ENCODE data around the gene HTR4. TPM values are rescaled to one million over a fixed set of nuclear protein-coding genes. Genes with fewer than 3 reads are reported as not detected.

The HTR4 gene
- total RNA-seq, 1 experiment from 2014 or later, result not detected

GRCh38 chr5:148626081-148626613, 28.2 kb downstream of the HTR4 start:
- POLR2A ChIA-PET (ENCODE audit: low non-redundant PET), result no interaction called here
- no peaks in the 10 kb centered on the region for H3K9me3 ChIP-seq (ENCODE audit: low read depth, low read length, poor library complexity, severe bottlenecking)
- CTCF ChIA-PET, result no interaction called here
- BruUV-seq (replicated peaks), result no TSS peak
- H3K27me3 ChIP-seq (replicated peaks; ENCODE audit: insufficient read depth, low read depth, low read length, poor library complexity), result peaks cover 54% of the 10 kb centered on the region
- intact Hi-C loops (cut with micrococcal nuclease; ENCODE audit: unreplicated experiment), result no loop called here
- no peaks in the 10 kb centered on the region for H3K36me3 ChIP-seq (ENCODE audit: insufficient read depth, low read length, poor library complexity, severe bottlenecking)
- no peak for DNase-seq (ENCODE audit: low spot score)
- H3K4me3 ChIP-seq (ENCODE audit: low read depth, low read length, poor library complexity, severe bottlenecking), result no peak overlapping the region
- no peaks in the 10 kb centered on the region for H3K4me1 ChIP-seq (ENCODE audit: insufficient read depth, low read length, poor library complexity, severe bottlenecking)
- H3K27ac ChIP-seq (ENCODE audit: low read depth, low read length, poor library complexity, severe bottlenecking), result no peak overlapping the region
- TF ChIP-seq EZH2 (IDR thresholded peaks at IDR 0.05; ENCODE audit: borderline replicate concordance, low read depth, low read length, poor library complexity, severe bottlenecking) (no peak), CTCF (conservative IDR thresholded peaks at IDR 0.05; ENCODE audit: low read depth, low read length) (no peak)

GRCh38 chr5:148625250-148625649, 29.1 kb downstream of the HTR4 start:
- H3K27ac ChIP-seq (ENCODE audit: low read depth, low read length, poor library complexity, severe bottlenecking), result no peak overlapping the region
- H3K4me1 ChIP-seq (ENCODE audit: insufficient read depth, low read length, poor library complexity, severe bottlenecking), result no peaks in the 10 kb centered on the region
- intact Hi-C loops (cut with micrococcal nuclease; ENCODE audit: unreplicated experiment), result no loop called here
- H3K27me3 ChIP-seq (replicated peaks; ENCODE audit: insufficient read depth, low read depth, low read length, poor library complexity), result peaks cover 50% of the 10 kb centered on the region
- H3K4me3 ChIP-seq (ENCODE audit: low read depth, low read length, poor library complexity, severe bottlenecking), result no peak overlapping the region
- no peaks in the 10 kb centered on the region for H3K36me3 ChIP-seq (ENCODE audit: insufficient read depth, low read length, poor library complexity, severe bottlenecking)
- CTCF ChIA-PET, result no interaction called here
- no peak for DNase-seq (ENCODE audit: low spot score)
- H3K9me3 ChIP-seq (ENCODE audit: low read depth, low read length, poor library complexity, severe bottlenecking), result no peaks in the 10 kb centered on the region
- no peak for TF ChIP-seq CTCF (conservative IDR thresholded peaks at IDR 0.05; ENCODE audit: low read depth, low read length)
- no peak for TF ChIP-seq EZH2 (IDR thresholded peaks at IDR 0.05; ENCODE audit: borderline replicate concordance, low read depth, low read length, poor library complexity, severe bottlenecking)
- POLR2A ChIA-PET (ENCODE audit: low non-redundant PET), result no interaction called here
- BruUV-seq (replicated peaks), result no TSS peak

- no peak overlapping the region for H3K27ac ChIP-seq (ENCODE audit: low read depth, low read length, poor library complexity, severe bottlenecking)
- H3K27me3 ChIP-seq (replicated peaks; ENCODE audit: insufficient read depth, low read depth, low read length, poor library complexity), result peaks cover 56% of the 10 kb centered on the region
- intact Hi-C loops (cut with micrococcal nuclease; ENCODE audit: unreplicated experiment), result no loop called here
- no peaks in the 10 kb centered on the region for H3K36me3 ChIP-seq (ENCODE audit: insufficient read depth, low read length, poor library complexity, severe bottlenecking)
- DNase-seq (ENCODE audit: low spot score), result no peak
- ChIA-PET POLR2A (ENCODE audit: low non-redundant PET) (no interaction called here), CTCF (no interaction called here)
- H3K4me3 ChIP-seq (ENCODE audit: low read depth, low read length, poor library complexity, severe bottlenecking), result no peak overlapping the region
- no peak for TF ChIP-seq CTCF (conservative IDR thresholded peaks at IDR 0.05; ENCODE audit: low read depth, low read length)
- no peak for TF ChIP-seq EZH2 (IDR thresholded peaks at IDR 0.05; ENCODE audit: borderline replicate concordance, low read depth, low read length, poor library complexity, severe bottlenecking)
- H3K4me1 ChIP-seq (ENCODE audit: insufficient read depth, low read length, poor library complexity, severe bottlenecking), result no peaks in the 10 kb centered on the region
- BruUV-seq (replicated peaks), result no TSS peak
- H3K9me3 ChIP-seq (ENCODE audit: low read depth, low read length, poor library complexity, severe bottlenecking), result no peaks in the 10 kb centered on the region
These were observed 30.6 kb downstream of the HTR4 start for GRCh38 chr5:148623741-148624140.
